Body of pancreas (tissue), 4 donors: ENCODE results near the gene FKBP1B. TPM values are rescaled to one million over a fixed set of nuclear protein-coding genes. Genes with fewer than 3 reads are reported as not detected.

Source experiments
- ATAC-seq: fragments of 150-250 bp; one replicate; pipeline ENCODE4 v1.9.1; 2016
- DNase-seq, 4 donors: peaks; one replicate each; pipeline ENCODE4 v3.0.0-alpha.2; 2019
- H3K27ac ChIP-seq, 4 donors: fragments of 200-600 bp; sonication (generic); 1 replicate in 3 of 4; 2 replicates in 1 of 4; pipeline versions ENCODE4 v1.5.1 to v1.6.1; 2016 to 2019; ENCODE audit warnings: mild to moderate bottlenecking in 1 of 4, mixed read lengths in 1 of 4, moderate library complexity in 1 of 4
- H3K27me3 ChIP-seq, 2 donors: fragments of 200-600 bp; sonication (generic); one replicate each; pipeline ENCODE4 v1.6.0; 2016; ENCODE audit warnings: mild to moderate bottlenecking in 1 of 2
- H3K36me3 ChIP-seq, 2 donors: fragments of 200-600 bp; sonication (generic); replicated peaks in 1 of 2; 2 replicates each; pipeline ENCODE4 v1.5.1; 2016; ENCODE audit warnings: low read depth in 2 of 2; ENCODE audit not compliant: insufficient read depth in 1 of 2
- H3K4me1 ChIP-seq: fragments of 200-600 bp; sonication (generic); one replicate; pipeline ENCODE4 v1.6.0; 2016
- H3K4me3 ChIP-seq, 2 donors: fragments of 200-600 bp; sonication (generic); 1 replicate in 1 of 2; 2 replicates in 1 of 2; pipeline ENCODE4 v1.5.1; 2016 to 2019
- H3K9me3 ChIP-seq, 3 donors: fragments of 200-600 bp; sonication (generic); 1 replicate in 2 of 3; 2 replicates in 1 of 3; pipeline ENCODE4 v1.5.1; 2016
- CTCF ChIP-seq, 7 experiments: fragments of 450-650 bp in 4 of 7; fragments of 200-600 bp in 3 of 7; sonication (generic) in 3 of 7; IDR thresholded peaks; one replicate each; pipeline ENCODE4 v1.5.1; 2016 to 2019; ENCODE audit warnings: antibody characterized with exemption in 7 of 7
- POLR2A ChIP-seq, 3 donors: fragments of 450-650 bp; IDR thresholded peaks; one replicate each; pipeline ENCODE4 v1.6.1; 2016; ENCODE audit warnings: antibody characterized with exemption in 3 of 3, mild to moderate bottlenecking in 2 of 3
- WGBS, 2 donors: methylation state at CpG; one replicate each; pipeline ENCODE4 v1.1.5; 2017; 5-methylcytosine and 5-hydroxymethylcytosine counted together
- intact Hi-C: fragments of 100-400 bp; cut with DNase I; formaldehyde crosslinking; loops from one replicate; pipeline ENCODE4 v1.15.1; 2023
- total RNA-seq, 2 donors: library from RNA; depleted of rRNA; stranded (reverse); fragments of >200 nt; gene quantifications; one replicate each; pipeline ENCODE4 v1.1.0, GENCODE V29; 2016

The FKBP1B gene
- total RNA-seq, 2 donors from 2014 or later = 10.5 to 12.7 TPM

- ATAC-seq (no peak), DNase-seq (no peak)
- Histone ChIP-seq H3K27me3 (no peaks in the 10 kb centered on the region), H3K27ac (no peak overlapping the region), H3K4me1 (peaks cover 33% of the 10 kb centered on the region), H3K9me3 (no peaks in the 10 kb centered on the region), H3K36me3 (no peaks in the 10 kb centered on the region), H3K4me3 (peak overlapping the region; percentile 33 to 57)
- WGBS, 2 donors = 3 to 4% methylated on average over 2 of the region's 2 CpGs
- no peak for TF ChIP-seq POLR2A (IDR thresholded peaks at IDR 0.05)
- intact Hi-C loops = no loop called here
These were observed 3.0 kb upstream of the FKBP1B start for GRCh38 chr2:24046599-24046929.

DNA sequence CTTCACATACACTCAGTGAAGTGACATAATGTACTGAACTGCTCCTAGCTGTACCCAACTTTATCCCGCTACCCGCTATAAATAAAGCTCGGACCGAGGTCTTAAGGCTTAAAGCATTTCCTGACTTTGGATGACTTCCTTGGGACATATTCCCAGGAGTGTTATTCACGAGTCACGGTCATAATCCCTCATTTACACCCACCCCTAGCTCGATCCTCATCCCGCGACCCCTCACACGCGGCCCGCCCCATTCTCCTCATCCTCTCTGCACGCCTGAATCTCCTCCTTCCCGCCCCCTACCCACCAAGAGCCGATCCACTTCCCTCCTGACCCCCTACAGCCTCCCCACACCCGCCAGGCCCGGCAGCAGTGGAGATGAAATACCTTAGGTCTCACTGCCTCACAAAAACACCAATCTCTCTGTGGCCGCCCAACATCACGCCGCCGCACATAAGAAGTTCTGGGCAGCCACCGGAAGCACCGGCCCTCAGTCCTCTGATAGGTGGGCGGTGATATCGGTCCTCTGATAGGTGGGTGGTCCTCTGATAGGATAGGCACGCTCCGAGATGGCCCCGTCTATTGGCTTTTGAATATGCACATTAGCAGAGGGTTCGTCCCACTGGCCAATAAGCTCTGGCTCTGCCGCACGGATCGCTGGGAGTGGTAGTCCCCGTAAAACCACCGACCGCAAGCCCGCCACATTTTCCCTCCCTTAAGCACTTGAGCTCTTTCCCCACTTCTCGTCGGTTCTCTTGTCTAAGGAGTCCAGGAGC, 2.4 kb upstream of the FKBP1B start, which contains the start of gene WDCP:
Gene WDCP (minus strand): TSS at position 462 of the 773 bp plus-strand sequence. CDS start 7,897 bp downstream, outside the sequence.
- Histone ChIP-seq H3K27ac (peak within 1 kb of the TSS in 3 of 4 donors; percentile 44 to 61 (median 47)), H3K9me3 (no peaks in the 10 kb centered on the region), H3K27me3 (no peaks in the 10 kb centered on the region), H3K4me1 (peaks cover 33% of the 10 kb centered on the region), H3K4me3 (peak within 1 kb of the TSS; percentile 33 to 57), H3K36me3 (no peaks in the 10 kb centered on the region)
- 0 to 1% methylated on average over 27 to 38 of the region's 38 CpGs for WGBS, 2 donors
- peak in 2 of 3 donors; percentile 78 to 79 for TF ChIP-seq POLR2A (IDR thresholded peaks at IDR 0.05)
- TF ChIP-seq CTCF (IDR thresholded peaks at IDR 0.05) = no peak
- ATAC-seq (peak; percentile 100), DNase-seq (peak; percentile 93 to 98 (median 96))
- intact Hi-C loops = no loop called here

DNA sequence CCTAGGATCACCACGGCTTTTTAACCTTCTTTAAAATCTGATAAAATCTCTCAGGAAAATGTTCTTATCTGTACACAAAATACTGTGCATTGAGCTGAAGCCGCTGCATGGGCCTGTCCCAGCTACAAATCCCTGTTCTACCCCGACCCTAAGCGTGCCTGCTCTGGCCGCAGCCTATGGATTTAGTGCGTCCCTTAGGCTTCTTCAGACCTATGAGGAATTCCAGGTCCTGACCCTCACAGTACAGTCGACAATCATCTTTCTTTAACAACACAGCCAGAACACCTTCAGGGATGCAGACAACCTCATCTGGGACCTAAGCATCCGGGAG, 1.9 kb upstream of the FKBP1B start:
- Histone ChIP-seq H3K9me3 (no peaks in the 10 kb centered on the region), H3K36me3 (no peaks in the 10 kb centered on the region), H3K27me3 (no peaks in the 10 kb centered on the region), H3K27ac (no peak overlapping the region), H3K4me1 (peaks cover 33% of the 10 kb centered on the region), H3K4me3 (no peak overlapping the region)
- DNase-seq = no peak
- ATAC-seq = no peak
- intact Hi-C loops = no loop called here
- no peak for TF ChIP-seq CTCF (IDR thresholded peaks at IDR 0.05)
- no peak for TF ChIP-seq POLR2A (IDR thresholded peaks at IDR 0.05)
- WGBS, 2 donors = 34 to 44% methylated on average over 8 of the region's 8 CpGs

DNA sequence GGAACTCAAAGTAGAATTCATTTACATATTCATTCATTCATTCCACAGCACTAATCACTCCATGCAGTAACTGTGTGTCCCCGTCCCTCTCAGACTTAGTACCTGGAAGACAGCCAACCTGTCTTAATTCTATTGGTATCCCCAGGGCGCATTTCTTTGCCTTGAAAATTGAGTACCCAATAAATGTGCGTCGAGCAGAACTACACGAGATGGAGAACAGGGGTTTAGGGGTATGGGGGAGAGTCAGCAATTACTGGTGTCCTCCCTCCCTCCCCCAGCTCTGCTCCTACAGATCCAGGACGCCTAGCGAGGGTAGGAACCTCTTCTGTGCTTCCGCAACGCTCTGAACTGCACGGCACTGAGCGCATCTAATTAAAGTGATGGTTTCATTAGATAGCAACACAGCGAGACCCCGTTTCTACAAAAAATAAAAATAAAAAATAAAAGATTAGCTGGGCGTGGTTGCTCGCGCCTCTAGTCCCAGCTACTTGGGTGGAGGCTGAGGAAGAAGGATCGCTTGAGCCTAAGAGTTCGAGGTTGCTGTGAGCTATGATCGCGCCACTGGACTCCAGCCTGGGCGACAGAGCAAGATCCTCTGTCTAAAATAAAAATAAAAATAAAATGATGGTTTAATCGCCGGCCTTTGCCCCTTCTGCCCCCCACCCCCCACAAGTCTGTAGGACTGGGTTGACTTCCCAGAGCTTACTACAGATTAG, 614 bp upstream of the FKBP1B start:
- Histone ChIP-seq H3K9me3 (no peaks in the 10 kb centered on the region), H3K4me3 (peak overlapping the region in 1 of 2 donors; percentile 65), H3K27ac (no peak overlapping the region), H3K4me1 (peaks cover 33% of the 10 kb centered on the region), H3K36me3 (no peaks in the 10 kb centered on the region), H3K27me3 (no peaks in the 10 kb centered on the region)
- DNase-seq (no peak), ATAC-seq (no peak)
- TF ChIP-seq CTCF (IDR thresholded peaks at IDR 0.05) = no peak
- TF ChIP-seq POLR2A (IDR thresholded peaks at IDR 0.05) = no peak
- intact Hi-C loops = no loop called here
- 17 to 26% methylated on average over 23 of the region's 23 CpGs for WGBS, 2 donors
